Mesenchymal stem cell (in vitro differentiated cells and primary cell): ENCODE results near the gene AANAT.

Experiments
- DNase-seq: peaks from one replicate; pipeline ENCODE4 v3.0.0-alpha.2; 2013
- H2AFZ ChIP-seq: one replicate; pipeline ENCODE4 v1.6.1; 2013; ENCODE audit warnings: low read depth, mild to moderate bottlenecking, control low read depth, inconsistent platforms, low read length, moderate library complexity
- H2AK5ac ChIP-seq: 2 replicates; pipeline ENCODE4 v1.6.1; 2013; ENCODE audit warnings: low read length, moderate library complexity, mild to moderate bottlenecking, inconsistent platforms; ENCODE audit not compliant: severe bottlenecking
- H2BK120ac ChIP-seq: one replicate; pipeline ENCODE4 v1.6.1; 2013; ENCODE audit warnings: low read depth, mild to moderate bottlenecking, inconsistent platforms, low read length, moderate library complexity
- H2BK12ac ChIP-seq, 2 experiments: one replicate each; pipeline ENCODE4 v1.6.1; 2013; ENCODE audit warnings: inconsistent platforms in 2 of 2, low read length in 2 of 2, mild to moderate bottlenecking in 2 of 2, moderate library complexity in 2 of 2, control low read depth in 1 of 2
- H2BK15ac ChIP-seq: one replicate; pipeline ENCODE4 v1.6.1; 2013; ENCODE audit warnings: mild to moderate bottlenecking, low read depth, inconsistent platforms; ENCODE audit not compliant: poor library complexity, severe bottlenecking
- H2BK5ac ChIP-seq: 2 replicates; pipeline ENCODE4 v1.6.1; 2013; ENCODE audit warnings: low read depth, mild to moderate bottlenecking, low read length, control low read depth, inconsistent platforms; ENCODE audit not compliant: poor library complexity, severe bottlenecking
- H3K14ac ChIP-seq, 2 experiments: one replicate each; pipeline ENCODE4 v1.6.1; 2013; ENCODE audit warnings: inconsistent platforms in 2 of 2, low read length in 2 of 2, control low read depth in 1 of 2, mild to moderate bottlenecking in 1 of 2, moderate library complexity in 1 of 2
- H3K18ac ChIP-seq, 2 experiments: one replicate each; pipeline ENCODE4 v1.6.1; 2013; ENCODE audit warnings: inconsistent platforms in 2 of 2, low read length in 2 of 2, control low read depth in 1 of 2, low read depth in 1 of 2, mild to moderate bottlenecking in 1 of 2
- H3K23ac ChIP-seq, 2 experiments: one replicate each; pipeline ENCODE4 v1.6.1; 2013; ENCODE audit warnings: inconsistent platforms in 2 of 2, low read length in 2 of 2, mild to moderate bottlenecking in 2 of 2, moderate library complexity in 2 of 2, control low read depth in 1 of 2
- H3K27ac ChIP-seq: 2 replicates; pipeline ENCODE4 v1.5.1; 2013; ENCODE audit warnings: mild to moderate bottlenecking, moderate library complexity, low read length, control low read depth, inconsistent platforms; ENCODE audit not compliant: poor library complexity, severe bottlenecking
- H3K27me3 ChIP-seq, 2 experiments: 2 replicates each; pipeline versions ENCODE4 v1.6.1 to v1.7.0; 2013; ENCODE audit warnings: low read length in 2 of 2, mild to moderate bottlenecking in 2 of 2, moderate library complexity in 2 of 2, control low read depth in 1 of 2, inconsistent platforms in 1 of 2; ENCODE audit not compliant: control insufficient read depth in 1 of 2, insufficient read depth in 1 of 2
- H3K36me3 ChIP-seq, 2 experiments: 2 replicates each; pipeline versions ENCODE4 v1.6.1 to v1.7.0; 2013; ENCODE audit warnings: low read length in 2 of 2, control low read depth in 1 of 2, inconsistent platforms in 1 of 2, low read depth in 1 of 2, mild to moderate bottlenecking in 1 of 2; ENCODE audit not compliant: insufficient read depth in 2 of 2, control insufficient read depth in 1 of 2
- H3K4ac ChIP-seq, 2 experiments: one replicate each; pipeline ENCODE4 v1.6.1; 2013; ENCODE audit warnings: inconsistent platforms in 2 of 2, low read length in 2 of 2, mild to moderate bottlenecking in 2 of 2, moderate library complexity in 2 of 2, control low read depth in 1 of 2, low read depth in 1 of 2
- H3K4me1 ChIP-seq: 2 replicates; pipeline ENCODE4 v1.6.1; 2013; ENCODE audit warnings: low read depth, low read length, control low read depth; ENCODE audit not compliant: control insufficient read depth, insufficient read depth
- H3K4me2 ChIP-seq: 2 replicates; pipeline ENCODE4 v1.6.1; 2013; ENCODE audit warnings: low read length, mild to moderate bottlenecking, inconsistent platforms; ENCODE audit not compliant: poor library complexity, severe bottlenecking
- H3K4me3 ChIP-seq, 2 experiments: 2 replicates each; pipeline versions ENCODE4 v1.5.1 to v1.7.0; 2013; ENCODE audit warnings: low read length in 2 of 2, mild to moderate bottlenecking in 2 of 2, control low read depth in 1 of 2, low read depth in 1 of 2; ENCODE audit not compliant: insufficient read depth in 1 of 2
- H3K79me1 ChIP-seq: replicated peaks from 2 replicates; pipeline ENCODE4 v1.6.1; 2013; ENCODE audit warnings: mild to moderate bottlenecking, control low read depth, low read length, inconsistent platforms; ENCODE audit not compliant: poor library complexity, severe bottlenecking
- H3K9ac ChIP-seq: 2 replicates; pipeline ENCODE4 v1.7.0; 2013; ENCODE audit warnings: mild to moderate bottlenecking, low read length, moderate library complexity
- H3K9me3 ChIP-seq: 2 replicates; pipeline ENCODE4 v1.7.0; 2013; ENCODE audit warnings: mild to moderate bottlenecking, low read length; ENCODE audit not compliant: control insufficient read depth
- H4K8ac ChIP-seq: one replicate; pipeline ENCODE4 v1.6.1; 2013; ENCODE audit warnings: inconsistent platforms, mild to moderate bottlenecking, low read length, moderate library complexity
- H4K91ac ChIP-seq: one replicate; pipeline ENCODE4 v1.6.1; 2013; ENCODE audit warnings: mild to moderate bottlenecking, low read length, inconsistent platforms
- WGBS: methylation state at CpG from one replicate; pipeline ENCODE4 v1.1.7; 2013; ENCODE audit warnings: mixed read lengths; 5-methylcytosine and 5-hydroxymethylcytosine counted together

The AANAT gene

DNA sequence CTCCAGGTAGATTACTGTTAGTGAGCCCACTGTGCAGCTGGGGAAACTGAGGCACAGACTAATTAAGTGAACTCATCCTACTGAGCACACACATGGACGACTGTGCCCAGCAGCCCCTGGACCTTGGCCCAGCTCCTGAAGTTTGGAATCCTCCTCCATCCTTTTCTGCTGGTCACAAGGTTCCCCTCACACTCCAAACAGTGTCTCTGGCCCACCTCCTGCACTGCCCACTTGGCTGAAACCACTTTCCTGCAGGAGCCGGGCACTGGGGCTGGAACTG, 30.2 kb downstream of the AANAT start:
- Histone ChIP-seq H3K27ac (peak overlapping the region; percentile 91), H2BK5ac (no peak overlapping the region), H3K4me3 (no peak overlapping the region), H3K9me3 (no peaks in the 10 kb centered on the region), H3K79me1 (peaks cover 6% of the 10 kb centered on the region), H3K27me3 (peaks cover 0 to 37% of the 10 kb centered on the region in 2 experiments), H2AFZ (peak overlapping the region; percentile 46), H3K23ac (no peak overlapping the region), H4K8ac (peak overlapping the region; percentile 94), H2BK15ac (peak overlapping the region; percentile 94), H3K9ac (peak overlapping the region; percentile 45), H3K4me2 (peak overlapping the region; percentile 49), H3K14ac (peak overlapping the region in 1 of 2 experiments; percentile 1), H3K36me3 (peaks cover 0 to 28% of the 10 kb centered on the region in 2 experiments), H2BK120ac (peak overlapping the region; percentile 94), H3K18ac (peak overlapping the region; percentile 73 to 93), H2BK12ac (peak overlapping the region; percentile 80 to 93), H3K4me1 (peaks cover 79% of the 10 kb centered on the region), H3K4ac (peak overlapping the region; percentile 83 to 88), H2AK5ac (peak overlapping the region; percentile 86), H4K91ac (peak overlapping the region; percentile 93)
- DNase-seq, result no peak
- 59% methylated on average over 2 of the region's 2 CpGs for WGBS

- Histone ChIP-seq H4K91ac (peak overlapping the region; percentile 93), H3K27me3 (peaks cover 0 to 42% of the 10 kb centered on the region in 2 experiments), H3K79me1 (peaks cover 6% of the 10 kb centered on the region), H3K4me2 (peak overlapping the region; percentile 49), H2AK5ac (peak overlapping the region; percentile 86), H2BK120ac (peak overlapping the region; percentile 94), H3K27ac (peak overlapping the region; percentile 91), H3K9me3 (no peaks in the 10 kb centered on the region), H2BK15ac (peak overlapping the region; percentile 94), H3K9ac (peak overlapping the region; percentile 45), H3K4me1 (peaks cover 74% of the 10 kb centered on the region), H4K8ac (peak overlapping the region; percentile 97), H2BK5ac (peak overlapping the region; percentile 57), H3K18ac (peak overlapping the region; percentile 90 to 93), H3K4me3 (peak overlapping the region; percentile 6 to 23), H3K23ac (no peak overlapping the region), H2AFZ (peak overlapping the region; percentile 46), H3K14ac (peak overlapping the region in 1 of 2 experiments; percentile 9), H3K36me3 (peaks cover 0 to 28% of the 10 kb centered on the region in 2 experiments), H3K4ac (peak overlapping the region; percentile 83 to 88), H2BK12ac (peak overlapping the region; percentile 82 to 93)
- DNase-seq, result peak; percentile 98
- WGBS, result 17% methylated on average over 29 of the region's 31 CpGs
Observed at GRCh38 chr17:76497979-76498875, 30.8 kb downstream of the AANAT start.

DNA sequence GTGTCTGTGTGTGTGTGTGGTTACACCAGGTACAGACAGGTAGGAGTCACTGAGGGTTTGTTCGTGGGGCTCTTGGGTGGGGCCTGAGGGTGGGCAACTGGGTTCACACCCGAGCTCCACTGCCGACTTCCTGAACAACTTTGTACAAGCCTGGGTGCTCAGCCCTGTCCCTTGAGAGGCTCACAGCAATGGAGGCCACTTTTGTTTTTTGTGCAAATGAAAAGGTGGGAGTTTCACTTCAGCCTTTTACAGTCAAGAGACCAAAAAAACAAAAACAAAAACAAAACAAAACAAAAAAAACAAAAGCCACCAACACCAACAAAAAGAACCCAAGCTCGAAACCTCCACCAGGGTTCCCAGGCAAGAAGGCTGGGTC, 31.5 kb downstream of the AANAT start:
- Histone ChIP-seq H3K27me3 (peaks cover 0 to 41% of the 10 kb centered on the region in 2 experiments), H3K4me1 (peaks cover 67% of the 10 kb centered on the region), H3K36me3 (peaks cover 0 to 27% of the 10 kb centered on the region in 2 experiments), H3K27ac (peak overlapping the region; percentile 91), H3K18ac (peak overlapping the region; percentile 90 to 93), H3K4me2 (peak overlapping the region; percentile 14), H4K8ac (peak overlapping the region; percentile 97), H3K79me1 (peaks cover 6% of the 10 kb centered on the region), H2BK120ac (peak overlapping the region; percentile 55), H3K4ac (peak overlapping the region; percentile 55 to 66), H3K14ac (peak overlapping the region in 1 of 2 experiments; percentile 50), H3K23ac (no peak overlapping the region), H3K9ac (peak overlapping the region; percentile 45), H2AK5ac (peak overlapping the region; percentile 92), H2BK15ac (peak overlapping the region; percentile 2), H3K9me3 (no peaks in the 10 kb centered on the region), H2BK12ac (peak overlapping the region; percentile 66 to 70), H3K4me3 (no peak overlapping the region), H4K91ac (peak overlapping the region; percentile 55), H2BK5ac (peak overlapping the region; percentile 57), H2AFZ (no peak overlapping the region)
- WGBS, result 82% methylated on average over 3 of the region's 4 CpGs
- no peak for DNase-seq

DNA sequence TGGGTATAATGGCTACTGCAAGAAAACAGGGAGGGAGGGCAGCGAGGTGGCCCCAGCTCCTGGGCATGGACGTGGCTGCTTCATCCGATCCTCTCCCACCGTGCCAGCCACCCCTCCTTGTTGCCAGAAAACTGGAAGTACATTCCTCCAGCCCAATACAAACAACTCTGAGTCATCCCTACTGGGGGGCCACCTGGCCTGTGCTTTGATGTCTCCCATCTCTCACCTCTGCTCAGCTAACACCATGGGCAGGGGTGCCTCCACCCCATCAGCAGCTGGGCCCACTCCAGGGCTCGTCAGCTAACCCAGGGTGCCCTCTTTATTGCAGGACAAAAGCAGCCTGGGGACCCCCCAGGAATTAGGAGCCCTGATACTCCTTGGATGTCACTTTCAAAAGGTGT, 31.9 kb downstream of the AANAT start:
- H2BK12ac ChIP-seq, result peak overlapping the region; percentile 9 to 66
- no peak overlapping the region for H3K23ac ChIP-seq
- 56% methylated on average over 5 of the region's 5 CpGs for WGBS
- no peak overlapping the region for H2AFZ ChIP-seq
- peak overlapping the region; percentile 92 for H2AK5ac ChIP-seq
- H3K27me3 ChIP-seq, result peaks cover 0 to 41% of the 10 kb centered on the region in 2 experiments
- peak overlapping the region; percentile 15 for H2BK5ac ChIP-seq
- peak overlapping the region; percentile 91 for H3K27ac ChIP-seq
- H2BK120ac ChIP-seq, result peak overlapping the region; percentile 39
- no peak for DNase-seq
- peak overlapping the region; percentile 6 for H4K91ac ChIP-seq
- no peak overlapping the region for H4K8ac ChIP-seq
- H3K4me2 ChIP-seq, result peak overlapping the region; percentile 91
- H3K4me1 ChIP-seq, result peaks cover 63% of the 10 kb centered on the region
- no peak overlapping the region for H3K4me3 ChIP-seq
- H2BK15ac ChIP-seq, result no peak overlapping the region
- peak overlapping the region in 1 of 2 experiments; percentile 66 for H3K4ac ChIP-seq
- H3K14ac ChIP-seq, result peak overlapping the region in 1 of 2 experiments; percentile 50
- peak overlapping the region; percentile 61 to 81 for H3K18ac ChIP-seq
- no peak overlapping the region for H3K9ac ChIP-seq
- peaks cover 6% of the 10 kb centered on the region for H3K79me1 ChIP-seq
- H3K36me3 ChIP-seq, result peaks cover 0 to 23% of the 10 kb centered on the region in 2 experiments
- H3K9me3 ChIP-seq, result no peaks in the 10 kb centered on the region
